ENCODE data around the gene MIB2.
A peak's percentile ranks its signal among the peaks of the same experiment; 100 is the strongest.
"Not testable (repeated sequence)": the region's sequence is repeated elsewhere in the genome, so short reads cannot be mapped to it uniquely, and the experiment has no call there.

MIB2 gene

DNA sequence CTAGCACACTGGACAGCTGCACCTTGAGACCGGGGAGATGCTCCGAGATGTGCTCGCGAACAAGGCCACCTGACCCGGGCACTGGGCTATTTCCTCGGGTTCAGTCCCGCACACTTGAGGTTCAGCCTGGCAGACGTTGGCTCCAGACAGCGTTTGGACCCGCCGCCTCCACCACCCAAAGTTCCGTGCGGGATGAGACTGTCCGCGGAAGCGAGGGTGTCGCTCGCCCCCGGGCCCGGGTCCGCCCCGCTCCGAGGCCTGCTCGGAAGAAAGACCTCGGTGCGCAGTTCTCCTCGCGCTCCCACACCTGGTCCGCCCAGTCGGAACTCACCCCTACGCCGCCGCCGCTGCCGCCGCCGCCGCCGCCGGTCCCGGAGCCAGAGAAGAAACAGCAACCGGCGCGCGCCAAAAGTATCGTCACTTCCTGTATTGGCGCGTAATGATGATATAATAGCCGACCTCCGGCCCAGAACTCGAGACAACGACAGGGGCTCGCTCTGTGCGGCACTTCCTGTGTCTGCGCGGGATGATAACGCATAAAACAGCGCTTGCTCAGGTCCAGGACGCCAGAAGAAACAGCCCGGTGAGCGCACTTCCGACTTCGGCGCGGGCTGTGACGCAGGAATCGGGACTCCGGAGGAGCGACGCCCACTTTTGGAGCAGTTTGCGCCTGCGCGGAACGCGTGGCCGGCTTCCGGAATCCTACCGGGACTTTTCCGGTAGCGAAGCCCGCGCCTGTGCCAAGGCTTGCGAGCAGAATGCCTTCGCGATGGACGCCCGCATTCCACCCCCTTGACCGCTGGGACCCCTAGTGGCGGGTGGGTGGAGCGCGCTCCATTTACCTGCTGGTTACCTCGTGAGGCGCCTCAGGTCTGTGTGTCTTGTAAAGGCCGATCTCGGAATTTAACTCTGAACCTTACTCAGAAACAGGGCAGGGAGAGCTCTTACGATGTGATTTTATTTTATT lies 43.6 kb downstream of the MIB2 start, which contains the start of gene CDK11B:
Gene CDK11B, minus strand, starts transcription at position 422 of the 967 bp plus-strand sequence. CDS start 1,519 bp downstream, outside the sequence.
- DNase-seq, result peak; percentile 94

DNA sequence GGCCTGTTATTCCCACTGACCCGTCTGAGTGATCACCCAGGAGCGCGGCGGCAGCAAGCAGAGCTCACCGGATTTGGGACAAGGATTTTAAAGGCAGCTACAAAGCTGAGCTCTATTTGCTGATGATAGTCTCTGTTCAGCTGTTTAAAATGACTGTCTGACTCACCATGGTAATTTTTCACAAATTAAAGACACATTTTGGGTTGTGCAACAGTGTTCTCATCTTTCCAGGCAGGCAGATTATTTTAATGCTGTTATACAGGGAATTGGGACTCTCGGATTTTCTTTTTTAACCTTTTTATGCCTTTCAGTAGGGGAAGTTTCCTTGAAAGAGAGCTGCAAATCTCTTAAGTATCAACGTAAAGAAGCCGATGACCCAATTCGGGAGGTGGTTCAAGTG lies 47.1 kb downstream of the MIB2 start:
- not testable (repeated sequence) for DNase-seq

DNA sequence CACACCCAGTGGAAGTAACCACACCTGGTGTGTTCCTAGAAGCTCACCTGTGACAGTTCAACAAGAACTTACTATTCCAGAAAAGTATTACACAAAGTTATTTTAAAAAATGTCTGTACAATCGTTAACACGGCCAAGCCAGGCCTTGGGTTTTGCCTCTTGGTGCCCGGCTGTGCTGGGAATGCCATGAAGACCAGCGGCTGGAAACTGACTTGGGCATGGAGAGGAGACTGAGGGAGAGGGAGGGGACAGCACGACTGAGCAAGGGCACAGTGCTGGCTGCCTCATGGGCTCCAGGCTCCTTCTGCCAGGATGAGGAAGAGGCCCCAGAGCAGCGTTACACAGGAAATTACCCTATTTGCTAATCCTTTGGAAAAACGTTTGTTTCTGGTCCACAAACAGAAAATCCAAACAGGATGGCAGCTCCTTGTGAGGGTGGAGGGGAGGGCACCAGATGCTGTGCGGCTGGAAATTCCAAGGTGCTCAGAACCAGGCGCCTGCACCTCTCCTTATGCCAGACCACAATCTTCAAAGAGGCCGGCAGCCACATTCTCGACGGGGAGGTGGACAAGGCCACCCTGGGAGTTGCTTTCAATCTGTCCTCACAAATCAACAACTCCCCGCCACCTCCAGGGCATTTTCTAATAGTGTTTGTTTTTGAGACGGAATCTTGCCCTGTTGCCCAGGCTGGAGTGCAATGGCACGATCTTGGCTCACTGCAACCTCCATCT lies 47.7 kb downstream of the MIB2 start:
- DNase-seq, result not testable (repeated sequence)

DNA sequence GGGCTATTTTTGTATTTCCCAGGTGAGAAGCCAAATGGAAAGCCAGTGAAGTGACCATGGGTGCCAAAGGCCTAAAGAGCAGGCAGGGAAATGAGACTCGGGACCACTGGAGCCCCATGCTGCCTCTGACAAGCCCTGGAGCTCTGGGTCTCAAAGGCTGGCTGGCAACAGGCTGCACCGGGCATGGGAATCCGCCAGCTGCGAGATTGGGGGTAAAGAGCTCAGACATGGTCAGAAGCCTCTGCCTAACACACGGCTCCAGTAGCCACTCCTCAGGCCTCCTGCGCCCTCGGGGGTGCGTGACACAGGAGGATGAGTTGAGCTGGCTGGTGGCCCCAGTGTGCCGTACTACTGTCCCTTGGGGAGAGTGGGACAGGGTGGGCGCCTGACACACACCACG lies 49.0 kb downstream of the MIB2 start:
- DNase-seq, result not testable (repeated sequence)

DNA sequence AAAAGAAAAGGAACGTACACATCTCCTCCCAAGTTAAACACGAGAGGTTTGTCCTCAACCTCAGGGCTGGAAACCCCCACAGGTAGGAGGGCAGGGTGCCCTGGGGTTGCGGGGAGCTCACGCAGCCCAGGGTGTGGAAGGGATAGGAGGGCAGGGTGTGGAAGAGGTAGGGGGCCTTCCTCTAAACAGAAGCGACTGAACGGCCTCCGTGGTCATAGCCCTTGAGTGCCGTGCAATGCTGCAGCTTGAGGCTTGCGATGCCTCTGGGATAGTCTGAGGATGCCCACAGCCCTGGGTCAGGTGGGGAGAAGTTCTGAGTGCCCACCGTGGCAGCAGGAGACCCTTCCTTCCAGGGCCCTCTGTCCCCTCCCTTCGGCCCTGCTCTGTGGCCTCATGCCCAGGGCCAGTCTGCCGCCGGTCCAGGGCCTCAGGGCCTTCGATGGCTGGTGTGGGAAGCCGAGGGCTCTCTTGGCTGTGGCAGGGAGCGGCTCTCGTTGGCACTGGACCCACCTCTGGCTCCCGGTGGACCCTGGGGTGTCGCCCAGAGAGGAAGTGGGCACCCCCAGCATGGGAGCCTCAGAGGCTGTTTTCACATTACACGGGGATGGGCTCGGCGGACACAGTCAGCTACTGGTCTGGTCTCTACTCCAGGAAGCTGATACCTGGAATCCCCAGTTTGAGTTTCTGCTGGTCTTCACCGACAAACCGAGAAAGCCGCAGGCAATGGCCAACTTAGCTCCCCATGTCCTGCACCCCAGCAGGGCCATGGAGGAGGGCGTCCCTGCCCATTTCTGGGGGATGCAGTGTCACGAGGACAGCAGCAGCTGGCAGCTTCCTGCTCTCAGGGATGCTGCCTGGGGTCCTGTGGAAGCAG lies 49.9 kb downstream of the MIB2 start:
- DNase-seq, result no peak

DNA sequence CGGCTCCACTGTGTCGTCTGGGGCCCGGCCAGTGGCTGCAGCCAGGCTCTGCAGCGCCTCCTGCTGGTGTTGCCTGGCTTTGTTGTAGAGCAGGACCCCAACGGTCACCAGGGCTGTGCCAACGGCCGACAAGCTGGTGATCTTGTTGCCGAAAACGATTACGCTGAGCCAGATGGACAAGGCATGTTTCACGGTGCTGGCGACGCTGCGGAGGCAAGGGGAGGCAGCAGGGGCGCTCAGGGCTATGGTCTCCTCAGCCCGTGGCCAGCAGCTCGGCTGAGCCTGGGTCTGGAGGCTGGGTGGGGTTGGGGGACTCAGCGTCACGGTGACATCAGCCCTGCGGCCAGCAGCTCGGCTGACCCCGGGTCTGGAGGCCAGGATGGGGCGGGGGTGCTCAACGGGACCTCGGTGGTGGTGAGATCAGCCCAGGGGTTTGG lies 50.5 kb downstream of the MIB2 start:
- DNase-seq, result no peak

DNA sequence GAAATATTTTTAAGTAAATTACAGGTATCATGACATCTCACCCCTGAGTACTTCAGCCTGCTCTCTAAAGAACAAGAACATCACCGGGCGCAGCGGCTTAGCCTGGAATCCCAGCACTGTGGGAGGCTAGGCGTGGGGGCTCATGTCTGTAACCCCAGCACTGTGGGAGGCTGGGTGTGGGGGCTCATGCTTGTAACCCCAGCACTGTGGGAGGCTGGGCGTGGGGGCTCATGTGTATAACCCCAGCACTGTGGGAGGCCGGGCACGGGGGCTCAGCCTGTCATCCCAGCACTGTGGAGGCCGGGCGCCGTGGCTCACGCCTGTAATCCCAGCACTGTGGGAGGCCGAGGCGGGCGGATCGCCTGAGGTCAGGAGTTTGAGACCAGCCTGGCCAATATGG lies 51.2 kb downstream of the MIB2 start:
- DNase-seq, result no peak

DNA sequence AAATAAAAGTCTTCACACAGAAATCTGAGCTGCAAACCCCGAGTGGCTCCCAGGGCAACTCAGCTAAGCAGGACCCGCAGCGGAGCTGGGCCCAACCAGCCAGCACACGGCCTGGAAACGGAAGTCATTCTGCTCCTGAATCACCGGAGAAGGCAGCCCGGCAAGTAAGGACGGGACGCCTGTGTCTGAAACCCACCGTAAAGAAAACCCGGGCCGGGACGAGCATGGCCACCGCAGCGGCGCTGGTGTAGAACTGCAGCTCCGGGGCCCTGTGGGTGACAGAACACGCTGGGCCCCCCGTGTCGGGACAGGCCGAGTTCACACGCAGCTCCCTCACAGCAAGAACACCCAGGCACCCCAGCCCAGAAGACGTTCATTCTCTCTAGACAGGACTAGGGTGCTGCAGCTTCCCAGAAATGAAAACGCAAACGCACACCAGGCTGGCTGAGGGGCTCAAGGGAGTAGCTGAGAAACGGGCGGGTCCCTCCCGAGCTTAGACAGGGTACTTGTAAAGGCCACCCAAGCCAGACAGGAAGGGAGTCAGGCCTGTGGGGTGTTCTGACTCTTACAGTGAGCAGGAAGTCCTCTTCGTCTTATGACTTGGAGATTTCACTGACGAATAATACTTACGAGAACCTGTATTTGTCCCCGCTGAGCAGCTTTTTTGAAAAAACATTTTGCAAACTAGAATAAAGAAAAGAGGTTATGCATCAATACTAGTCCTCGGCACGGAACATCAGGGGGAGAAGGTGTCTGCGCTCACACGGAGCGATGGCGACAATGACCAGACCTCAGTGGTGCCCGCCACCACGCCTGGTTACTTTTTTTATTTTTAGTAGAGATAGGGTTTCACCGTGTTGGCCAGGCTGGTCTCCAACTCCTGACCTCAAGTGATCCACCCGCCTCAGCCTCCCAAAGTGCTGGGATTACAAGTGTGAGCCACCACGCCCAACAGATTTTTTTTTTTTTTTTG lies 54.5 kb downstream of the MIB2 start:
- no peak for DNase-seq

DNA sequence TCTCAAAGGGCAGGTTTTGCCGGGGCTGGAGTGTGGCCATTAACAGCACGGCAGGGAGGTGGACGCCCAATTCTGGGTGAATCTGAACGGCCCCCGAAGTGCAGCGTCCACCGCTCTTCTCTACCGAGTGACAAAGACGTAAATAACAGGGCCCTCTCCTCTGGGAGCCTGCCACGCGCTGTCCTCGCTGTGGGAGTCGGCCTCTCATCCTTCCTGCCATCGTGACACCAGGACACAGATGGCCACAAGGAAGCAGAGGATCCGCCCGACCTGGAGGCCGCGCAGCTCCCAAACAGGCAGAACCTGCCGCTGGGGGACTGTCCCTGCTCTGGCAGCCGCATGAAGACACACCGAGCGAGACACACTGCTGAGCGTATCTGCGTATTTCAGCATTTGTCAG lies 55.6 kb downstream of the MIB2 start:
- DNase-seq, result no peak

DNA sequence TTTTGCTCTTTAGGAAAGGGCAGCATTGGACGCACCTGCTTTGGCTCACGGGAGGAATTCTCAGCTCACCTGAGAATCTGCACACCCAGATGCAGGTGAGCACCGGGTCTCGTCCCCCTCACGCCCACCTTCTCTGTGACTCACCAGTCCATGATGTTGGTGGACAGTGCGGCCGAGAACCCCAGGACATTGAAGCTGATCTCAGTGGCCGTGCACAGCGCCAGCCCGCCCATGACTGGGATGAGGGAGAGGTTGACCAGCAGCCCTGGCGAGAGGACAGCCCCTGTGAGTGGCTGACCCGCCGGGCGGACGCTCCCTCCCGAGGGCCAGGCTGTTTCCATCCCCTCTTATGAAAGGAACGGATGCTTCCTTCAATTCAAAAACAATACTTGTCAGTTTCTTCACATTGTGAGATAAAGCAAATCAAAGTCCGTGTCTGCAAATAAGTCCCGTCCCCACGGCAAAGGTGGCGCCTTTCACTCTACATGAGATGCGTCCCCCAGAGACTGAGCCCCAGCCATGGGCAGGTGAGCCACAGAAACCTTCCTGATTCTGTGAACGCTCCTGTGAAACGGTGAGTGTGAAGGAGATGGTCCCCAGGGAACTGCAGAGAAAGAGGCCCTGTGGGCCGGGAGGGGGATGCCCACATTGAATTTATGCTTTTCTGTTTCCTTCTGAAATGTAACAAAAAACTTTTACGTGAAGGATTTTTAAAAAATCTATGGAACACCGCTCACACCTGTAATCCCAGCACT lies 56.2 kb downstream of the MIB2 start:
- no peak for DNase-seq

DNA sequence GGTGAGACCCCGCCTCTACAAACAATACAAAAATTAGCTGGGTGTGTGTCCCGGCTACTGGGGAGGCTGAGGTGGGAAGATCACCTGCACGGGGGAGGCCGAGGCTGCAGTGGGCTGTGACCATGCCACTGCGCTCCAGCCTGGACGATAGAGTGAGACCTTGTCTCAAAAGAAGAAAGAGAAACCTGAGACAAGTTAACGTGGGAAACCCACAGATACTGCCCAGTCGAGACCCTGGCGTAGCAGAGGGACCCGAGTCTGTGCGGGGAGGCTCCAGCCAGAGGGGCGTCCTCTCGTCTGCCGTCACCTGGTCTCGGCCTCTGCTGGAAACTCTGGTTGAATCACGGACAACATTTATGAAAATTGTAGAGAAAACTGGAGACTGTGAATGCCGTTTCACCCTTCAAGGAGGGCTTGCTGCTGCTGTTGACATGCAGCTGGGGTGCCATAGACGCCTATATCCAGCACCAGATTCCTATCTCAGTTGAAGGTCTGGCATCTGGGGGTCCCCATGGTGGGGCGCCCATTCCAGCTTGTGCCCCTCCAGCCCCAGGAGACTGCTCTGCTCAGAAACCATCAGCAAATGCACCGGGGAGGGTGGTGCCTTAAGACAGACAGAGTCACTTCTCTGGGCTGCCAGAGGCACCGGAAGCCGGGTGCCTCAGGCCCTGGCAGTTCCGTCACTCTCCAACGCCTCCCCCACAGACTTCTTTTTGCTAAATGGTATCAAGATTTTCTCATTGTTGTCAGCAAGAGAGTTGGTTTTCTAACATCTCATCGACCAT lies 57.1 kb downstream of the MIB2 start:
- DNase-seq, result no peak

DNA sequence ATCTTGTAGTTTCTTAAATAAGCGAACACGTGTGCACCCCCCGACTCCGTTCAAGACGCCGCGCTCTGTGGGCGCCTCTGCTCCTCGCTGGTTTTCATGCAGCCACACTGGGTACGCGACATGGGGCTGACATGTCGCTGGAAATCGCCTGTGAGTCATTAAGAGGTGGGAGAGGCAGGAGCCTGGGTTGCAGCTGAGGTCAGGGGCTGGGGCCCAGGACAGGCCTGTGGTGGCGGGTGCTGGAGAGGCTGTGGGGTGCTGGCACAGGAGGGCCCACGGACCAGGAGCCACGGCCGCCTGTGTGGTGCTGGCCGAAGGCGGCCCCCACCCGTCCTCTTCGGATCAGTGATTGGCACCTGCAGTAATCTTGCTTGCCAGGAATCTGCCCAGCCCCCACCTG lies 59.5 kb downstream of the MIB2 start:
- not testable (repeated sequence) for DNase-seq

DNA sequence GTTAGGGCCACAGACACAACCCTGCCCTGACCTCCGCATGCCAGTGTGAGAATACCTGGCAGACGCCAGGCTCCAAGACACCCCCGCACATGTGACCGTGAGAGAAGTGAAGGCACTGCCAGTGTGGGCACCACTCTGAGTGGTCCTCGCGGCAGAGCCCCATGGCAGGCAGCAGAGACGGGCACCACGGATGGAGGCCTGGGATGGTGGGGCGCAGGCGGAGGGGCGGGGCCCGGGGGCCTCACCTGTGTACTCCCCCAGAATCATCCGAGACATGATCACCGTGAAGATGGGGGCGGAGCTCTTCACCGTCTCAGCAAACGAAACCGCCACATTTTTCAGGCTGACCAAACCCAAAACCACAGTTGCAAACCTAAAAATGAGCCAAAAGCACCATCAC lies 59.9 kb downstream of the MIB2 start:
- not testable (repeated sequence) for DNase-seq

DNA sequence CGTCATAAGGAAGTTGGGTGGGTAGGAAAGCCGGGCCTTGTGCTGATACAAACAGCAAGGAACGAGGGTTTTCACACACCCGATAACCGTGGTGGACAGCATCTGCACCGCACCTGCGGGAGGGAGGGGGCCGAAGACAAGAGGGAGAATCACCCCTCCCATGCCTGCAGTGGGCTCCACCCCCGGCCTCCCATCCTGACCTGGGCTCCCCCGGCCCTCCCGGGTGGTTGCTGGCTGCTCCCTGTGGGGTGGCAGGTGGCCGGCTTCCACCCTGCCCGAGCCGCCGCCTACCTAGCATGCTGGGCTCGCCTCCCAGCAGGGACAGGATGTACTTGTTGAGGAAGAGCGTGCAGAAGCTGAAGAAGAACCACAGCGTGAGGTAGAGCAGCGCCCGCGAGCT lies 60.8 kb downstream of the MIB2 start:
- DNase-seq, result not testable (repeated sequence)

DNA sequence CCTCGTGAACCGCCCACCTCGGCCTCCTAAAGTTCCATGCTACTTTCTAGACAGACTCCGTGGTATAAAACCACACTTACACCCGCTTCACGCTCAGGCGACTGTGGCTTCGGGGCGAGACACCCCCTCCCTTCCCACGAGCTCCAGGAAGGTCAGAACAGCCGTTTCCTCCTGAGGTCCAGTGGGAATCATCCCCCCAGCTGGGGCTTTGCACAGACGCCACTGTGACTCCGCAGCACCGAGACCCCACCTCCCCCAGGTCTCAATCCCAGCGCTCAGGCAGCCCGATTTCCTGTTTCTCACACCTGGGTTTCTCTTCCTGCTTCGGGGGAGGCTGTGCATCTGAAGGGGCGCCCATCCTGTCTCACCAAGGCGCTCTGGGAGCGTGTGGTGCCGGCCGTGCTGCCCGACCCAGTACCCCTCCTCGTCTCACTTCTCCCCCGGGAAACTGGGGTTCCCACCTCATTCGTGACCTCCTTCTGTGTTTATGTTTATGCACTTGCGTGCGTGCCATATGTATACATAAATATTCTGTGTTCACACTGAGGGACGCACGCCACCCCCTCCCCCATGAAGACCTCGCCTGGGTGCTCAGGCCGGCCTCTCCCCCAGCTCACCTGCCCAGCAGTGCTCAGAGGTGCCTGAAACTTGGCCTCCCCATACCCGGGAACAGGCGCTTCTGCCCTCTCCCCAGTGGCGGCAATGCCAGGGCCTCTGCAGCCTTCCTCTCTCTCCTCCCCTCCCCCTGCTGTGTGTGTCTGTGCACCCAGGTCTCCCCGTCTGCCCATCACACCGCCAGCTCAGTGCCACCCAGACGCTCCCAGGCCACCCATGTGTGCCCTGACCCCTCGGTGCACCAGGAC lies 62.6 kb downstream of the MIB2 start:
- DNase-seq, result peak; percentile 39

DNA sequence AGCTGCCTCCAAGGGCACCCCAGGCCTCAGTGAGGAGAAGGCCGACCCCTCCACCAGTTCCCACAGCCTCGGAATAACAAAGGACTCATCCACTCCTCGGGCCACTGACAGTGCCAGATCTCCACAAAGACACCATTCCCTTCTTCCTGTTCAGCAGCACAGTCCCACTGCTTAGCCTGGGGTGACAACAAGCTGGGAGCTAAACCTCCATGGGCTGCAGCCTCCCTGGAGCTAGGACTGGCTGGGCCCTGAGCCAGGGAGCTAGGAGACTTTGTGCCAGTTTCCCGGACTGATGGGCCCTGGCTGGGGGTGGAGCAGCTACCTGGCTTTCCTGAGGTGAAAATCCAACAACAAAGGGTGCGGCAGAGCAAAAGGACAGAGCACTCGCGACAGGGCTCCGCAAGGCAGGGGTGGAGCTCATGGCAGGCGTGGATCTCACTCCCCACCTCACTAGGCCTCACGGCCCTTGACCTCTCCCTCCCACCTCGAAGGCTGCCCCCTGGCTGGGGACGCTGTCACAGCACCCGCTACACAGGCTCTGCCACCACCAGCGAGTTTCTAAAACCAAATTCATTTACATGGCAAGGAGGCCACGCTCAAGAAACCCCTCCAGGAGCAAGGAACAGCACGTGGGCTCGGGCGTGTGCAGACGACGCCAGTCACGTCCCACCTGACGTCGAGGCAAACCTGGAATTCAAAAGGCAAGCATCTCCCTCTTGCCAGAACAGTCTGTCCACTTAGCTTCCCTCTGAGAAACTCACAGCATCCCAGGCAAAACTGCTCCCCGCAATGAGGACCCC lies 63.5 kb downstream of the MIB2 start:
- peak; percentile 23 for DNase-seq
